Gastrocnemius medialis (tissue), 4 donors: ENCODE measurements around the gene SP6.

Source experiments
- POLR2A ChIP-seq, 2 donors: fragments of 450-650 bp; IDR thresholded peaks; one replicate each; pipeline ENCODE4 v1.6.1; 2017; ENCODE audit warnings: antibody characterized with exemption in 2 of 2, mild to moderate bottlenecking in 2 of 2, moderate library complexity in 2 of 2
- TF ChIP-seq, protein P1 (sequence below), 5 experiments: fragments of 450-650 bp in 3 of 5; fragments of 200-600 bp in 2 of 5; sonication (generic) in 2 of 5; IDR thresholded peaks in 4 of 5; conservative IDR thresholded peaks in 1 of 5; 1 replicate in 4 of 5; 2 replicates in 1 of 5; pipeline ENCODE4 v1.5.1; 2016 to 2019; ENCODE audit warnings: antibody characterized with exemption in 5 of 5, mild to moderate bottlenecking in 3 of 5, moderate library complexity in 3 of 5

DNA sequence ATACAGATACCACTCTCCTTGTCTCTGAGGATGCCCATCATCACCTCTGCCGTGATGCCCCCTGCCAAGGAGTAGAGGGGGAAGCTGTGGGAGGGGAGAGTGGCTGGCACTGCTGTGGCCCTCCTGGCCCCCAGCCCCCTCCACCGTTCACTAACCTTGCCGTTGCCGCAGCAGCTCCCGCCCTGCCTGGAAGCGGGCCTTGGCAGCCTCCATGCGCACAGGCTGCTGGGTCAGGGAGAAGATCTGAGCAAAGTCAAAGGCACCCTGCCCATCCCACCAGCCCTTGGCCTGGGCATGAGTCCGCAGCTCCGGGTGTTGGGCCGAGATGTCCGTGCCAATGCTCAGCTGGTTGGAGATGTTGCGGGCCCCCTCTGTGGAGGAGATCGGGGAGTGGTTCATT is 12.3 kb downstream of the SP6 start:
- TF ChIP-seq, protein P1, sequence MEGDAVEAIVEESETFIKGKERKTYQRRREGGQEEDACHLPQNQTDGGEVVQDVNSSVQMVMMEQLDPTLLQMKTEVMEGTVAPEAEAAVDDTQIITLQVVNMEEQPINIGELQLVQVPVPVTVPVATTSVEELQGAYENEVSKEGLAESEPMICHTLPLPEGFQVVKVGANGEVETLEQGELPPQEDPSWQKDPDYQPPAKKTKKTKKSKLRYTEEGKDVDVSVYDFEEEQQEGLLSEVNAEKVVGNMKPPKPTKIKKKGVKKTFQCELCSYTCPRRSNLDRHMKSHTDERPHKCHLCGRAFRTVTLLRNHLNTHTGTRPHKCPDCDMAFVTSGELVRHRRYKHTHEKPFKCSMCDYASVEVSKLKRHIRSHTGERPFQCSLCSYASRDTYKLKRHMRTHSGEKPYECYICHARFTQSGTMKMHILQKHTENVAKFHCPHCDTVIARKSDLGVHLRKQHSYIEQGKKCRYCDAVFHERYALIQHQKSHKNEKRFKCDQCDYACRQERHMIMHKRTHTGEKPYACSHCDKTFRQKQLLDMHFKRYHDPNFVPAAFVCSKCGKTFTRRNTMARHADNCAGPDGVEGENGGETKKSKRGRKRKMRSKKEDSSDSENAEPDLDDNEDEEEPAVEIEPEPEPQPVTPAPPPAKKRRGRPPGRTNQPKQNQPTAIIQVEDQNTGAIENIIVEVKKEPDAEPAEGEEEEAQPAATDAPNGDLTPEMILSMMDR (IDR thresholded peaks at IDR 0.05 in 4 of 5, conservative IDR thresholded peaks at IDR 0.05 in 1 of 5) = no peak
- TF ChIP-seq POLR2A (IDR thresholded peaks at IDR 0.05) = no peak
